ENCODE data around the gene RARG.

GRCh38 chr12:53170215-53170614, 61.8 kb downstream of the RARG start:
- no peak for TF ChIP-seq CTCF (IDR thresholded peaks at IDR 0.05)
- no peak for TF ChIP-seq ZFX (IDR thresholded peaks at IDR 0.05; ENCODE audit: borderline replicate concordance)

All from 22Rv1 (cell line).